Adrenal gland (tissue), 12 donors: Measurements from ENCODE around the gene MAML2. TPM values are rescaled to one million over a fixed set of nuclear protein-coding genes. Genes with fewer than 3 reads are reported as not detected.

ENCODE experiments used
- DNase-seq, 7 donors: peaks; one replicate each; pipeline ENCODE4 v3.0.0-alpha.2; 2019 to 2020
- H3K27ac ChIP-seq, 5 donors: fragments of 200-600 bp; sonication (generic) in 4 of 5; 1 replicate in 3 of 5; 2 replicates in 2 of 5; pipeline versions ENCODE4 v1.5.1 to v1.8.0; 2016 to 2020; ENCODE audit warnings: mild to moderate bottlenecking in 1 of 5
- H3K27me3 ChIP-seq: fragments of 200-600 bp; 2 replicates; pipeline ENCODE4 v1.8.0; 2021
- H3K36me3 ChIP-seq, 2 donors: fragments of 200-600 bp; replicated peaks in 1 of 2; 1 replicate in 1 of 2; 2 replicates in 1 of 2; pipeline versions ENCODE4 v1.5.1 to v1.8.0; 2018 to 2022
- H3K4me1 ChIP-seq, 2 donors: fragments of 200-600 bp; replicated peaks in 1 of 2; 1 replicate in 1 of 2; 2 replicates in 1 of 2; pipeline versions ENCODE4 v1.5.1 to v1.8.0; 2018 to 2021
- H3K4me3 ChIP-seq, 4 donors: fragments of 200-600 bp; sonication (generic) in 3 of 4; one replicate each; pipeline ENCODE4 v1.5.1; 2016 to 2018
- H3K9me3 ChIP-seq, 3 donors: fragments of 200-600 bp; sonication (generic) in 1 of 3; replicated peaks in 1 of 3; 1 replicate in 2 of 3; 2 replicates in 1 of 3; pipeline versions ENCODE4 v1.5.1 to v1.8.0; 2016 to 2021
- POLR2A ChIP-seq, 2 donors: fragments of 450-650 bp; IDR thresholded peaks; one replicate each; pipeline ENCODE4 v1.6.1; 2017; ENCODE audit warnings: antibody characterized with exemption in 2 of 2, mild to moderate bottlenecking in 2 of 2, moderate library complexity in 1 of 2
- WGBS, 4 donors: extraction: QIAGEN DNeasy Blood & Tissue Kit in 2 of 4; methylation state at CpG; one replicate each; pipeline versions ENCODE4 v1.1.5 to v1.1.7; 2013 to 2017; 5-methylcytosine and 5-hydroxymethylcytosine counted together
- intact Hi-C, 2 donors: fragments of 100-400 bp; cut with DNase I; formaldehyde crosslinking; loops; one replicate each; pipeline versions ENCODE4 v1.14.1 to v1.15.0; 2022 to 2023
- polyA plus RNA-seq, 3 donors: library from polyadenylated mRNA; stranded (reverse); fragments of 200-250 nt in 2 of 3; fragments of 350-450 nt in 1 of 3; fragmentation: Illumina TruSeq in 1 of 3; extraction: RNeasy Lipid Tissue Mini Kit (QIAGEN cat#74804) in 1 of 3; gene quantifications; one replicate each; pipeline ENCODE4 v1.2.3, GENCODE V29; 2013 to 2014
- total RNA-seq, 9 donors: library from RNA; depleted of rRNA in 4 of 9; stranded (reverse); fragments of >200 nt in 4 of 9; fragments of 120-200 nt in 1 of 9; fragmentation: NEBNext Ultra II Directional in 1 of 9; extraction: Animal tissue kit (Norgen Biotek cat#: 25700) in 1 of 9; gene quantifications; one replicate each; pipeline versions ENCODE4 v1.1.0 to v1.2.4, GENCODE V29; 2013 to 2023
- TF ChIP-seq, protein P1 (sequence below), 6 experiments: fragments of 450-650 bp in 4 of 6; fragments of 200-600 bp in 2 of 6; sonication (generic) in 1 of 6; IDR thresholded peaks; 1 replicate in 5 of 6; 2 replicates in 1 of 6; pipeline versions ENCODE4 v1.5.1 to v1.8.0; 2016 to 2021; ENCODE audit warnings: antibody characterized with exemption in 6 of 6, mild to moderate bottlenecking in 2 of 6, moderate library complexity in 1 of 6
- donor health status: healthy with polysubstance abuse.
- donor health status: Bipolar disorder and iron deficiency.
- donor health status: DM: yes; HTN: yes; CAD: no.
- donor health status: DM: no; HTN: no; CAD: no.
- donor health status: DM: no; HTN: no; CAD: no.
- donor health status: DM: yes; HTN: yes; CAD: no.

MAML2 gene
- total and polyA plus RNA-seq, 12 donors, result 1.4 to 19.4 (median 7.6) TPM

- Histone ChIP-seq H3K9me3 (no peaks in the 10 kb centered on the region), H3K4me1 (peaks cover 0 to 18% of the 10 kb centered on the region in 2 donors), H3K27ac (no peak overlapping the region), H3K27me3 (no peaks in the 10 kb centered on the region), H3K4me3 (no peak overlapping the region), H3K36me3 (no peaks in the 10 kb centered on the region)
- no peak for TF ChIP-seq POLR2A (IDR thresholded peaks at IDR 0.05)
- TF ChIP-seq, protein P1, sequence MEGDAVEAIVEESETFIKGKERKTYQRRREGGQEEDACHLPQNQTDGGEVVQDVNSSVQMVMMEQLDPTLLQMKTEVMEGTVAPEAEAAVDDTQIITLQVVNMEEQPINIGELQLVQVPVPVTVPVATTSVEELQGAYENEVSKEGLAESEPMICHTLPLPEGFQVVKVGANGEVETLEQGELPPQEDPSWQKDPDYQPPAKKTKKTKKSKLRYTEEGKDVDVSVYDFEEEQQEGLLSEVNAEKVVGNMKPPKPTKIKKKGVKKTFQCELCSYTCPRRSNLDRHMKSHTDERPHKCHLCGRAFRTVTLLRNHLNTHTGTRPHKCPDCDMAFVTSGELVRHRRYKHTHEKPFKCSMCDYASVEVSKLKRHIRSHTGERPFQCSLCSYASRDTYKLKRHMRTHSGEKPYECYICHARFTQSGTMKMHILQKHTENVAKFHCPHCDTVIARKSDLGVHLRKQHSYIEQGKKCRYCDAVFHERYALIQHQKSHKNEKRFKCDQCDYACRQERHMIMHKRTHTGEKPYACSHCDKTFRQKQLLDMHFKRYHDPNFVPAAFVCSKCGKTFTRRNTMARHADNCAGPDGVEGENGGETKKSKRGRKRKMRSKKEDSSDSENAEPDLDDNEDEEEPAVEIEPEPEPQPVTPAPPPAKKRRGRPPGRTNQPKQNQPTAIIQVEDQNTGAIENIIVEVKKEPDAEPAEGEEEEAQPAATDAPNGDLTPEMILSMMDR (IDR thresholded peaks at IDR 0.05), result no peak
- intact Hi-C loops, result no loop called here
- WGBS, 4 donors, result 73 to 91% (median 88%) methylated on average over 2 of the region's 2 CpGs
- no peak for DNase-seq
Measured at GRCh38 chr11:96282625-96283220, 60.3 kb downstream of the MAML2 start.

DNA sequence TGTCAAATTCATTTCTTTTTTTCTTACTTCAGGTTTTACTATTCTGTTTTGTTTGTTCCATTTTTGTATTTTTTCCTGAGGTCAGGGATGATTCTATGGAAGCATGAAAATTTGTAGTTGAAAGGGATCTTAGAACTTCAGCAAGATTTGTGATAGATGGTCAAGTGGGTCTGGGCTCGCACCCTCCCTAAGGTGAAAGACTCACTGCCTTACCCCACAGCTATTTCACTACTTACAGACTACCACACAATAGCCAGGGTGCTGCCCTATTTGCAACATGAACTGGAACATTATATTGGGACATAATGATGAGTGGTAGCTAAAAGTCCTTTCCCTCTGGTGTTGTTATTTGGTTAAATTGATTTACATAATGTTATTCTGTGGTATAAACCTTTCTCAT lies 62.6 kb downstream of the MAML2 start:
- Histone ChIP-seq H3K27me3 (no peaks in the 10 kb centered on the region), H3K36me3 (no peaks in the 10 kb centered on the region), H3K4me1 (peaks cover 0 to 26% of the 10 kb centered on the region in 2 donors), H3K9me3 (no peaks in the 10 kb centered on the region), H3K27ac (no peak overlapping the region), H3K4me3 (no peak overlapping the region)
- no peak for DNase-seq
- intact Hi-C loops, result no loop called here
- no peak for TF ChIP-seq POLR2A (IDR thresholded peaks at IDR 0.05)
- TF ChIP-seq, protein P1 (IDR thresholded peaks at IDR 0.05), result no peak
- 90 to 100% (median 100%) methylated on average over 1 of the region's 1 CpG for WGBS, 4 donors

GRCh38 chr11:96279896-96280290 lies 63.1 kb downstream of the MAML2 start:
- Histone ChIP-seq H3K27ac (no peak overlapping the region), H3K27me3 (no peaks in the 10 kb centered on the region), H3K4me3 (no peak overlapping the region), H3K9me3 (no peaks in the 10 kb centered on the region), H3K36me3 (no peaks in the 10 kb centered on the region), H3K4me1 (peaks cover 0 to 27% of the 10 kb centered on the region in 2 donors)
- TF ChIP-seq, protein P1 (IDR thresholded peaks at IDR 0.05), result no peak
- no peak for TF ChIP-seq POLR2A (IDR thresholded peaks at IDR 0.05)
- intact Hi-C loops, result no loop called here
- DNase-seq, result no peak

GRCh38 chr11:96279018-96279895 lies 63.7 kb downstream of the MAML2 start:
- WGBS, 4 donors, result 79 to 83% (median 82%) methylated on average over 3 of the region's 3 CpGs
- no peak overlapping the region for H3K4me3 ChIP-seq
- H3K27ac ChIP-seq, result no peak overlapping the region
- intact Hi-C loops, result no loop called here
- no peaks in the 10 kb centered on the region for H3K27me3 ChIP-seq
- H3K4me1 ChIP-seq, result peaks cover 0 to 27% of the 10 kb centered on the region in 2 donors
- TF ChIP-seq, protein P1 (IDR thresholded peaks at IDR 0.05), result no peak
- no peak for TF ChIP-seq POLR2A (IDR thresholded peaks at IDR 0.05)
- H3K9me3 ChIP-seq, result no peaks in the 10 kb centered on the region
- no peaks in the 10 kb centered on the region for H3K36me3 ChIP-seq
- DNase-seq, result no peak
